PC-9 (cell line): ENCODE measurements around the gene CDK5RAP2.

ENCODE experiments used
- EZH2 ChIP-seq: fragments of 200-600 bp; sonication (generic); IDR thresholded peaks from 2 replicates; pipeline ENCODE4 v1.8.0; 2017; ENCODE audit warnings: antibody characterized with exemption, low read depth
- TF ChIP-seq, protein P1 (sequence below): fragments of 200-600 bp; sonication (generic); conservative IDR thresholded peaks from 2 replicates; pipeline ENCODE4 v1.6.1; 2017; ENCODE audit warnings: mixed run types, antibody characterized with exemption, mild to moderate bottlenecking, moderate library complexity

DNA sequence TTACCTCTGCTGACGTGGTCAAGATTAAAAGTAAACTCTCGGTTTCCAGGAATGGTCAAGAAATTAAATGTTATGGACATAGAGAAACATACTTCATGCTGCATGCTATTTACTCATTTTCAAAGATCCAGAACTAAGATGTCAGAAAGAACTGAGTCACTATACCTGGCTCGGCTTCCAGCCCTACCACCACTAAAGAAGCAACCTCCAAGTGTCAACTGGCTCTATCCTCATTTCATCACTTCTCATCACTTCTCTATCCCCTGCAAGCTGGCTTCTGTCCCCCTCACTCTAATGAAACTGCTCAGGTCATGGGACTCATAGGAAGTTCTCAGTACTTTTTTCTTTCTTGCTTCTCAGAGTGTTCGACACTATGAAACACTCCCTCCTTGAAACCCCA, 116.2 kb downstream of the CDK5RAP2 start:
- TF ChIP-seq, protein P1, sequence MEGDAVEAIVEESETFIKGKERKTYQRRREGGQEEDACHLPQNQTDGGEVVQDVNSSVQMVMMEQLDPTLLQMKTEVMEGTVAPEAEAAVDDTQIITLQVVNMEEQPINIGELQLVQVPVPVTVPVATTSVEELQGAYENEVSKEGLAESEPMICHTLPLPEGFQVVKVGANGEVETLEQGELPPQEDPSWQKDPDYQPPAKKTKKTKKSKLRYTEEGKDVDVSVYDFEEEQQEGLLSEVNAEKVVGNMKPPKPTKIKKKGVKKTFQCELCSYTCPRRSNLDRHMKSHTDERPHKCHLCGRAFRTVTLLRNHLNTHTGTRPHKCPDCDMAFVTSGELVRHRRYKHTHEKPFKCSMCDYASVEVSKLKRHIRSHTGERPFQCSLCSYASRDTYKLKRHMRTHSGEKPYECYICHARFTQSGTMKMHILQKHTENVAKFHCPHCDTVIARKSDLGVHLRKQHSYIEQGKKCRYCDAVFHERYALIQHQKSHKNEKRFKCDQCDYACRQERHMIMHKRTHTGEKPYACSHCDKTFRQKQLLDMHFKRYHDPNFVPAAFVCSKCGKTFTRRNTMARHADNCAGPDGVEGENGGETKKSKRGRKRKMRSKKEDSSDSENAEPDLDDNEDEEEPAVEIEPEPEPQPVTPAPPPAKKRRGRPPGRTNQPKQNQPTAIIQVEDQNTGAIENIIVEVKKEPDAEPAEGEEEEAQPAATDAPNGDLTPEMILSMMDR = no peak
- no peak for TF ChIP-seq EZH2
